AG09309 (cell line): ENCODE data around the gene TTPAL.

ENCODE experiments used
- DNase-seq: peaks from one replicate; pipeline ENCODE4 v3.0.0-alpha.2; 2010; ENCODE audit warnings: low read depth
- H3K4me3 ChIP-seq: 2 replicates; pipeline ENCODE4 v1.5.1; 2011; ENCODE audit warnings: mild to moderate bottlenecking, low read depth, low read length, moderate library complexity; ENCODE audit not compliant: control insufficient read depth
- TF ChIP-seq, protein P1 (sequence below): IDR thresholded peaks from 2 replicates; pipeline ENCODE4 v1.5.1; 2011; ENCODE audit warnings: mild to moderate bottlenecking, low read depth, low read length, inconsistent platforms; ENCODE audit not compliant: insufficient read depth, control insufficient read depth; ENCODE audit errors: missing control alignments

The TTPAL gene

GRCh38 chr20:44429419-44430269 lies 46.0 kb upstream of the TTPAL start:
- DNase-seq, result no peak
- H3K4me3 ChIP-seq, result no peak overlapping the region
- TF ChIP-seq, protein P1, sequence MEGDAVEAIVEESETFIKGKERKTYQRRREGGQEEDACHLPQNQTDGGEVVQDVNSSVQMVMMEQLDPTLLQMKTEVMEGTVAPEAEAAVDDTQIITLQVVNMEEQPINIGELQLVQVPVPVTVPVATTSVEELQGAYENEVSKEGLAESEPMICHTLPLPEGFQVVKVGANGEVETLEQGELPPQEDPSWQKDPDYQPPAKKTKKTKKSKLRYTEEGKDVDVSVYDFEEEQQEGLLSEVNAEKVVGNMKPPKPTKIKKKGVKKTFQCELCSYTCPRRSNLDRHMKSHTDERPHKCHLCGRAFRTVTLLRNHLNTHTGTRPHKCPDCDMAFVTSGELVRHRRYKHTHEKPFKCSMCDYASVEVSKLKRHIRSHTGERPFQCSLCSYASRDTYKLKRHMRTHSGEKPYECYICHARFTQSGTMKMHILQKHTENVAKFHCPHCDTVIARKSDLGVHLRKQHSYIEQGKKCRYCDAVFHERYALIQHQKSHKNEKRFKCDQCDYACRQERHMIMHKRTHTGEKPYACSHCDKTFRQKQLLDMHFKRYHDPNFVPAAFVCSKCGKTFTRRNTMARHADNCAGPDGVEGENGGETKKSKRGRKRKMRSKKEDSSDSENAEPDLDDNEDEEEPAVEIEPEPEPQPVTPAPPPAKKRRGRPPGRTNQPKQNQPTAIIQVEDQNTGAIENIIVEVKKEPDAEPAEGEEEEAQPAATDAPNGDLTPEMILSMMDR, result no peak

- H3K4me3 ChIP-seq, result no peak overlapping the region
- no peak for DNase-seq
- TF ChIP-seq, protein P1, result no peak
Observed at GRCh38 chr20:44430270-44431065, 45.2 kb upstream of the TTPAL start.

DNA sequence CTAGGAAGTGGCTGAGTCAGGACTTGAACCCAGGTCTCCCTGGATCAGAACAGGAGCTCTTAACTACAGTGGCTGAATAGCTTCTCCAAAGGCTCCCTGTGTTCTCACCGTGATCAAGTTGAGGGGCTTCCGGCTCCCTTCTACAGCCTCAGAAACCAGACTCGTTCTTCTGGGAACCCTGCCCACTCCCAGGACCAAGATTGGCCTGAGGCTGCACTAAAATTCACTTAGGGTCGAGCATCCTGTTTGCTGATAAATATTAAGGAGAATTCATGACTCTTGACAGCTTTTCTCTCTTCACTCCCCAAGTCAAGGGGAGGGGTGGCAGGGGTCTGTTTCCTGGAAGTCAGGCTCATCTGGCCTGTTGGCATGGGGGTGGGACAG lies 44.6 kb upstream of the TTPAL start:
- no peak for DNase-seq
- TF ChIP-seq, protein P1, result no peak

GRCh38 chr20:44431502-44432234 lies 44.0 kb upstream of the TTPAL start:
- TF ChIP-seq, protein P1, result no peak
- H3K4me3 ChIP-seq, result no peak overlapping the region
- no peak for DNase-seq

More for the DNA sequence above, 44.6 kb upstream of the TTPAL start:
- no peak overlapping the region for H3K4me3 ChIP-seq

- TF ChIP-seq, protein P1, result no peak
- DNase-seq, result no peak
- no peak overlapping the region for H3K4me3 ChIP-seq
Observed at GRCh38 chr20:44432618-44433577, 42.8 kb upstream of the TTPAL start.
